ENCODE measurements around the gene PDIA5.

PDIA5 gene

GRCh38 chr3:123021996-123022510 is 44.8 kb upstream of the PDIA5 start:
- CTCF ChIA-PET = interaction anchor here (0.9 to 1.3 kb wide), 3 partner anchors 8 to 78 kb away, joined by 3 to 6 read pairs (median 5); no protein-coding TSS in a partner anchor

GRCh38 chr3:123024056-123024455 is 42.8 kb upstream of the PDIA5 start:
- TF ChIP-seq CTCF (IDR thresholded peaks at IDR 0.05; ENCODE audit: control extremely low read depth, extremely low read depth, low read depth, missing control alignments) = no peak
- CTCF ChIA-PET = interaction anchor here (1.0 to 1.1 kb wide), 2 partner anchors 81 to 82 kb away, joined by 3 read pairs; no protein-coding TSS in a partner anchor
- no peak for DNase-seq (ENCODE audit: extremely low spot score)
- POLR2A ChIA-PET = no interaction called here

More at GRCh38 chr3:123021996-123022510, 44.8 kb upstream of the PDIA5 start:
- POLR2A ChIA-PET = no interaction called here
- no peak for TF ChIP-seq CTCF (IDR thresholded peaks at IDR 0.05; ENCODE audit: control extremely low read depth, extremely low read depth, low read depth, missing control alignments)
- DNase-seq (ENCODE audit: extremely low spot score) = no peak

- TF ChIP-seq CTCF (IDR thresholded peaks at IDR 0.05; ENCODE audit: control extremely low read depth, extremely low read depth, low read depth, missing control alignments) = no peak
- ChIA-PET CTCF (no interaction called here), POLR2A (no interaction called here)
- DNase-seq (ENCODE audit: extremely low spot score) = no peak
Measured at GRCh38 chr3:123025642-123026521, 40.9 kb upstream of the PDIA5 start.

GRCh38 chr3:123026565-123027291 is 40.1 kb upstream of the PDIA5 start:
- peak; percentile 38 for DNase-seq (ENCODE audit: extremely low spot score)
- ChIA-PET CTCF (interaction anchor here (1.1 to 4.1 kb wide), 12 partner anchors 9 to 1480 kb away, joined by 3 to 27 read pairs (median 6); partner anchors contain the start of gene POLQ), POLR2A (no interaction called here)
- no peak for TF ChIP-seq CTCF (IDR thresholded peaks at IDR 0.05; ENCODE audit: control extremely low read depth, extremely low read depth, low read depth, missing control alignments)

- peak; percentile 74 for TF ChIP-seq CTCF (IDR thresholded peaks at IDR 0.05; ENCODE audit: control extremely low read depth, extremely low read depth, low read depth, missing control alignments)
- peak; percentile 66 for DNase-seq (ENCODE audit: extremely low spot score)
- ChIA-PET CTCF (interaction anchor here (1.0 to 4.1 kb wide), 19 partner anchors 10 to 1481 kb away, joined by 3 to 27 read pairs (median 3); partner anchors contain the start of genes HSPBAP1 and POLQ), POLR2A (no interaction called here)
Measured at GRCh38 chr3:123027292-123028232, 39.3 kb upstream of the PDIA5 start, which contains the start of gene SEMA5B. Gene SEMA5B, minus strand, starts transcription at chr3:123027763. Its CDS starts 66,500 bp downstream, at chr3:122961263.
